H9 (cell line): ENCODE measurements around the gene PELI3. TPM values are rescaled to one million over a fixed set of nuclear protein-coding genes. Genes with fewer than 3 reads are reported as not detected.

Experiments
- DNase-seq: peaks from one replicate; pipeline ENCODE4 v3.0.0-alpha.2; 2017
- H2AFZ ChIP-seq: one replicate; pipeline ENCODE4 v1.6.1; 2013; ENCODE audit warnings: mild to moderate bottlenecking, low read length, control low read depth, moderate library complexity
- H2AK5ac ChIP-seq: 2 replicates; pipeline ENCODE4 v1.6.1; 2013; ENCODE audit warnings: low read length, control low read depth, mixed read lengths; ENCODE audit not compliant: insufficient read length
- H2BK120ac ChIP-seq: one replicate; pipeline ENCODE4 v1.6.1; 2013; ENCODE audit warnings: low read depth, mild to moderate bottlenecking, low read length, control low read depth, inconsistent platforms; ENCODE audit not compliant: poor library complexity, severe bottlenecking
- H2BK12ac ChIP-seq: 2 replicates; pipeline ENCODE4 v1.6.1; 2013; ENCODE audit warnings: low read length, control low read depth, mixed read lengths, low read depth; ENCODE audit not compliant: insufficient read length
- H2BK15ac ChIP-seq: 2 replicates; pipeline ENCODE4 v1.6.1; 2013; ENCODE audit warnings: low read depth, low read length, control low read depth
- H2BK20ac ChIP-seq: one replicate; pipeline ENCODE4 v1.6.1; 2013; ENCODE audit warnings: low read depth, mild to moderate bottlenecking, low read length, control low read depth, inconsistent platforms; ENCODE audit not compliant: poor library complexity, severe bottlenecking
- H2BK5ac ChIP-seq: 2 replicates; pipeline ENCODE4 v1.6.1; 2013; ENCODE audit warnings: low read length, control low read depth, mixed read lengths; ENCODE audit not compliant: insufficient read length
- H3K14ac ChIP-seq: 2 replicates; pipeline ENCODE4 v1.6.1; 2013; ENCODE audit warnings: low read length, control low read depth; ENCODE audit not compliant: insufficient read depth
- H3K18ac ChIP-seq: 2 replicates; pipeline ENCODE4 v1.6.1; 2013; ENCODE audit warnings: low read depth, mild to moderate bottlenecking, mixed read lengths, low read length, control low read depth; ENCODE audit not compliant: insufficient read length
- H3K23ac ChIP-seq: 2 replicates; pipeline ENCODE4 v1.6.1; 2013; ENCODE audit warnings: low read length, control low read depth, mixed read lengths, low read depth; ENCODE audit not compliant: insufficient read length
- H3K23me2 ChIP-seq: 2 replicates; pipeline ENCODE4 v1.6.1; 2013; ENCODE audit warnings: low read depth, mild to moderate bottlenecking, mixed read lengths, low read length, control low read depth; ENCODE audit not compliant: insufficient read length, poor library complexity, severe bottlenecking
- H3K27ac ChIP-seq: 2 replicates; pipeline ENCODE4 v1.5.1; 2013; ENCODE audit warnings: low read length, control low read depth, mixed read lengths, low read depth; ENCODE audit not compliant: insufficient read length
- H3K27me3 ChIP-seq: 2 replicates; pipeline ENCODE4 v1.6.1; 2013; ENCODE audit warnings: low read length, control low read depth, inconsistent platforms; ENCODE audit not compliant: insufficient read depth
- H3K4ac ChIP-seq: 2 replicates; pipeline ENCODE4 v1.6.1; 2013; ENCODE audit warnings: low read depth, mild to moderate bottlenecking, control low read depth, inconsistent platforms, low read length, moderate library complexity
- H3K4me1 ChIP-seq: 2 replicates; pipeline ENCODE4 v1.6.1; 2013; ENCODE audit warnings: low read length, control low read depth, inconsistent platforms; ENCODE audit not compliant: insufficient read depth
- H3K4me2 ChIP-seq: 2 replicates; pipeline ENCODE4 v1.6.1; 2013; ENCODE audit warnings: low read length, control low read depth, mixed read lengths; ENCODE audit not compliant: insufficient read length, insufficient read depth
- H3K56ac ChIP-seq: 2 replicates; pipeline ENCODE4 v1.6.1; 2013; ENCODE audit warnings: low read depth, mild to moderate bottlenecking, mixed read lengths, low read length, control low read depth; ENCODE audit not compliant: insufficient read length
- H3K79me1 ChIP-seq: 2 replicates; pipeline ENCODE4 v1.6.1; 2013; ENCODE audit warnings: low read depth, mild to moderate bottlenecking, moderate library complexity, low read length, control low read depth, inconsistent platforms; ENCODE audit not compliant: insufficient read depth, poor library complexity, severe bottlenecking
- H3K79me2 ChIP-seq: 2 replicates; pipeline ENCODE4 v1.6.1; 2013; ENCODE audit warnings: low read length, control low read depth, inconsistent platforms; ENCODE audit not compliant: insufficient read depth
- H3K9ac ChIP-seq: 2 replicates; pipeline ENCODE4 v1.6.1; 2013; ENCODE audit warnings: low read length, control low read depth, mixed read lengths; ENCODE audit not compliant: insufficient read length; ENCODE audit errors: extremely low read depth
- H3K9me3 ChIP-seq: one replicate; pipeline ENCODE4 v1.6.1; 2013; ENCODE audit warnings: low read depth, low read length, inconsistent platforms; ENCODE audit not compliant: control insufficient read depth
- H3T11ph ChIP-seq: one replicate; pipeline ENCODE4 v1.6.1; 2013; ENCODE audit warnings: mild to moderate bottlenecking, low read length, control low read depth, inconsistent platforms
- H4K20me1 ChIP-seq: one replicate; pipeline ENCODE4 v1.6.1; 2013; ENCODE audit not compliant: control insufficient read depth, insufficient read length, insufficient read depth
- H4K5ac ChIP-seq: 2 replicates; pipeline ENCODE4 v1.6.1; 2013; ENCODE audit warnings: low read depth, mild to moderate bottlenecking, mixed read lengths, low read length, control low read depth; ENCODE audit not compliant: insufficient read length
- H4K8ac ChIP-seq: replicated peaks from 2 replicates; pipeline ENCODE4 v1.6.1; 2013; ENCODE audit warnings: low read length, control low read depth, mixed read lengths, low read depth; ENCODE audit not compliant: insufficient read length
- H4K91ac ChIP-seq: 2 replicates; pipeline ENCODE4 v1.6.1; 2013; ENCODE audit warnings: low read depth, mild to moderate bottlenecking, moderate library complexity, mixed read lengths, low read length, control low read depth; ENCODE audit not compliant: insufficient read length
- H3K27ac Mint-ChIP-seq, 3 experiments: 2 replicates in 2 of 3; 3 replicates in 1 of 3; pipeline ENCODE4 v1.8.0; 2020 to 2021; ENCODE audit warnings: mixed read lengths in 3 of 3, mild to moderate bottlenecking in 1 of 3, moderate library complexity in 1 of 3
- H3K27me3 Mint-ChIP-seq: 2 replicates; pipeline ENCODE4 v1.8.0; 2021; ENCODE audit warnings: low read depth, mild to moderate bottlenecking, moderate library complexity, mixed read lengths
- H3K36me3 Mint-ChIP-seq, 3 experiments: 2 replicates in 2 of 3; 3 replicates in 1 of 3; pipeline ENCODE4 v1.8.0; 2020 to 2021; ENCODE audit warnings: low read depth in 3 of 3, mixed read lengths in 3 of 3; ENCODE audit not compliant: insufficient read depth in 1 of 3
- H3K4me1 Mint-ChIP-seq, 2 experiments: 2 replicates each; pipeline ENCODE4 v1.8.0; 2020; ENCODE audit warnings: mixed read lengths in 2 of 2
- H3K4me3 Mint-ChIP-seq, 2 experiments: 2 replicates in 1 of 2; 3 replicates in 1 of 2; pipeline ENCODE4 v1.8.0; 2020 to 2021; ENCODE audit warnings: mild to moderate bottlenecking in 2 of 2, mixed read lengths in 2 of 2, moderate library complexity in 1 of 2
- H3K9me3 Mint-ChIP-seq, 2 experiments: 2 replicates in 1 of 2; 3 replicates in 1 of 2; pipeline ENCODE4 v1.8.0; 2020; ENCODE audit warnings: mild to moderate bottlenecking in 2 of 2, mixed read lengths in 2 of 2, moderate library complexity in 1 of 2
- CTCF ChIP-seq: fragments of 200-600 bp; sonication (generic); conservative IDR thresholded peaks from 3 replicates; pipeline ENCODE4 v1.8.0; 2021; ENCODE audit warnings: antibody characterized with exemption, mild to moderate bottlenecking
- whole genome bisulfite sequencing: extraction: QIAGEN DNeasy Blood & Tissue Kit; methylation state at CpG from one replicate; pipeline ENCODE4 v1.1.7; 2013; ENCODE audit warnings: missing lambda C conversion rate, low lambda C conversion rate, mixed read lengths; ENCODE audit not compliant: insufficient read length; ENCODE audit errors: extremely low coverage; 5-methylcytosine and 5-hydroxymethylcytosine counted together
- total RNA-seq: library from RNA; stranded (reverse); gene quantifications from 2 replicates; pipeline ENCODE4 v1.2.1, GENCODE V29; 2021

Gene PELI3
- total RNA-seq, 1 experiment from 2014 or later: 10.3 TPM

DNA sequence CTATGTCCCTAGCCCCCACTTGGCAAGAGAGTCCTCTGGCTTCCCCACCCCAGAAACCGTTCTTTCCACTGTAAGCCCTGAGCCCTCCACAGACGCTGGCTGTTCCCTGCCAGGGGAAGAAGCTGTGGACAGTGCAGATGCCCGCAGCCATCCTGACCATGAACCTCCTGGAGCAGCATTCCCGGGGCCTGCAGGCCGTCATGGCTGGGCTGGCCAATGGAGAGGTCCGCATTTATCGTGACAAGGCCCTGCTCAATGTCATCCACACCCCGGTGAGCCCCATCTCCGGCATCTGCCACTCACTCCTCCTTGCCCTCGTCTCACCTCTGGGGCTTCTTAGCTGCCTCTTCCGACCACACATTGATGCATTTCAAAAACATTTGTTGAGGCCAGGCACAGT, 56.9 kb downstream of the PELI3 start:
- H4K8ac ChIP-seq: no peak overlapping the region
- Mint-ChIP-seq H3K4me1 (no peaks in the 10 kb centered on the region), H3K27ac (no peak overlapping the region; a peak in 1 of 7 replicates), H3K36me3 (peaks cover 7 to 43% (median 36%) of the 10 kb centered on the region in 3 experiments; a peak in 5 of 7 replicates), H3K27me3 (no peaks in the 10 kb centered on the region), H3K4me3 (no peak overlapping the region), H3K9me3 (no peaks in the 10 kb centered on the region)
- H3K27me3 ChIP-seq: no peaks in the 10 kb centered on the region
- H3K27ac ChIP-seq: no peak overlapping the region
- no peak overlapping the region for H2AK5ac ChIP-seq
- H3K23ac ChIP-seq: no peak overlapping the region
- no peak overlapping the region for H2BK20ac ChIP-seq
- no peaks in the 10 kb centered on the region for H3K4me1 ChIP-seq
- H4K5ac ChIP-seq: no peak overlapping the region
- no peak overlapping the region for H3K4me2 ChIP-seq
- no peak overlapping the region for H3K14ac ChIP-seq
- DNase-seq: no peak
- H4K91ac ChIP-seq: no peak overlapping the region
- no peaks in the 10 kb centered on the region for H4K20me1 ChIP-seq
- H2BK120ac ChIP-seq: no peak overlapping the region
- no peak overlapping the region for H2BK5ac ChIP-seq
- no peaks in the 10 kb centered on the region for H3K79me2 ChIP-seq
- H3K4ac ChIP-seq: no peak overlapping the region
- H2AFZ ChIP-seq: no peak overlapping the region
- no CpG with 5 or more reads among the region's 11 CpGs for WGBS
- H2BK15ac ChIP-seq: no peak overlapping the region
- H3K9me3 ChIP-seq: no peaks in the 10 kb centered on the region
- TF ChIP-seq CTCF: no peak
- H3T11ph ChIP-seq: no peak overlapping the region
- H2BK12ac ChIP-seq: no peak overlapping the region
- no peak overlapping the region for H3K9ac ChIP-seq
- no peak overlapping the region for H3K18ac ChIP-seq
- H3K23me2 ChIP-seq: no peaks in the 10 kb centered on the region
- no peak overlapping the region for H3K56ac ChIP-seq
- H3K79me1 ChIP-seq: no peaks in the 10 kb centered on the region
